PFSK-1 (cell line): ENCODE measurements around the gene GP1BA.

ENCODE experiments used
- FOXP2 ChIP-seq: optimal IDR thresholded peaks from 2 replicates; pipeline ENCODE3; 2011; ENCODE audit warnings: borderline replicate concordance, control low read depth, inconsistent platforms; ENCODE audit not compliant: insufficient read depth; ENCODE audit errors: extremely low read length, extremely low read depth
- POLR2AphosphoS5 ChIP-seq: IDR thresholded peaks from 2 replicates; pipeline ENCODE4 v1.6.1; 2012; ENCODE audit warnings: low read depth, mild to moderate bottlenecking, control low read depth, low read length, moderate library complexity
- REST ChIP-seq, 2 experiments: IDR thresholded peaks; 2 replicates each; pipeline versions ENCODE4 v1.6.1 to v1.8.0; 2011 to 2012; ENCODE audit warnings: low read depth in 2 of 2, low read length in 2 of 2, control low read depth in 1 of 2, inconsistent platforms in 1 of 2, mild to moderate bottlenecking in 1 of 2, moderate library complexity in 1 of 2; ENCODE audit not compliant: insufficient read depth in 1 of 2
- SIN3A ChIP-seq: IDR thresholded peaks from 2 replicates; pipeline ENCODE4 v1.6.1; 2012; ENCODE audit warnings: mild to moderate bottlenecking, low read length, moderate library complexity, borderline replicate concordance; ENCODE audit not compliant: insufficient read depth
- TAF1 ChIP-seq: IDR thresholded peaks from 2 replicates; pipeline ENCODE4 v1.6.1; 2012; ENCODE audit warnings: low read length, control low read depth, borderline replicate concordance; ENCODE audit not compliant: insufficient read depth

The GP1BA gene

GRCh38 chr17:4901648-4902344 is 30.3 kb upstream of the GP1BA start:
- TF ChIP-seq SIN3A, result no peak
- TF ChIP-seq POLR2AphosphoS5, result no peak
- TF ChIP-seq REST (IDR thresholded peaks at IDR 0.05; ENCODE audit: insufficient read depth in 1 of 2, low read depth in 2 of 2, low read length in 2 of 2), result no peak
- TF ChIP-seq FOXP2, result no peak
- no peak for TF ChIP-seq TAF1

GRCh38 chr17:4902540-4902939 is 29.5 kb upstream of the GP1BA start:
- no peak for TF ChIP-seq SIN3A

- TF ChIP-seq POLR2AphosphoS5, result no peak
- no peak for TF ChIP-seq SIN3A
- no peak for TF ChIP-seq TAF1
- TF ChIP-seq REST (IDR thresholded peaks at IDR 0.05; ENCODE audit: insufficient read depth in 1 of 2, low read depth in 2 of 2, low read length in 2 of 2), result no peak
- no peak for TF ChIP-seq FOXP2
Observed at GRCh38 chr17:4903051-4903818, 28.8 kb upstream of the GP1BA start, which contains the start of gene CHRNE. Gene CHRNE, minus strand, starts transcription at chr17:4903098. Its CDS starts 35 bp downstream, at chr17:4903063.

GRCh38 chr17:4908301-4908700 is 23.8 kb upstream of the GP1BA start:
- TF ChIP-seq FOXP2 (no peak), TAF1 (0 out of 2 replicates have a peak, but pooled peaks have one; percentile 42), REST (IDR thresholded peaks at IDR 0.05; ENCODE audit: insufficient read depth in 1 of 2, low read depth in 2 of 2, low read length in 2 of 2) (0 out of 4 replicates have a peak, but pooled peaks of 1 of the 2 experiments have one; percentile 11), POLR2AphosphoS5 (peak; percentile 49; the same call in 1 of the 2 replicates), SIN3A (no peak)

- TF ChIP-seq POLR2AphosphoS5, result no peak; the same call in 1 of the 2 replicates
- TF ChIP-seq REST (IDR thresholded peaks at IDR 0.05; ENCODE audit: insufficient read depth in 1 of 2, low read depth in 2 of 2, low read length in 2 of 2), result peak in 1 of 2 experiments; percentile 6; a peak in 1 of 4 replicates
- TF ChIP-seq TAF1, result peak; percentile 70; the same call in 1 of the 2 replicates
- no peak; the same call in 1 of the 2 replicates for TF ChIP-seq SIN3A
- peak; percentile 51 for TF ChIP-seq FOXP2
Observed at GRCh38 chr17:4908711-4909496, 23.2 kb upstream of the GP1BA start.
